Activated CD4-positive, alpha-beta T cell treated with anti-CD3 and anti-CD28 coated beads, Interleukin-2, amount 10 ng/mL, durations not matched to agents 7 days and 5 days (primary cell): ENCODE results near the gene ZSWIM6. TPM values are rescaled to one million over a fixed set of nuclear protein-coding genes. Genes with fewer than 3 reads are reported as not detected.

Source experiments
- CTCF ChIA-PET: fragments of 350-600 bp; sonication (Branson Sonifier 250); formaldehyde crosslinking; loops from one replicate; lab custom pipeline; 2021; ENCODE audit warnings: antibody characterized with exemption; lab: Charles Lee
- POLR2A ChIA-PET: fragments of 350-600 bp; sonication (Branson Sonifier 250); formaldehyde crosslinking; loops from one replicate; lab custom pipeline; 2021; ENCODE audit warnings: antibody characterized with exemption; lab: Charles Lee
- DNase-seq: peaks from one replicate; pipeline ENCODE4 v3.0.0-alpha.2; 2020
- H3K27ac Mint-ChIP-seq: one replicate; pipeline ENCODE4 v1.8.0; 2021; ENCODE audit warnings: mild to moderate bottlenecking, moderate library complexity, mixed read lengths
- H3K27me3 Mint-ChIP-seq: one replicate; pipeline ENCODE4 v1.8.0; 2021; ENCODE audit warnings: mixed read lengths
- H3K36me3 Mint-ChIP-seq: one replicate; pipeline ENCODE4 v1.8.0; 2021; ENCODE audit warnings: low read depth, mixed read lengths
- H3K4me1 Mint-ChIP-seq: one replicate; pipeline ENCODE4 v1.8.0; 2021; ENCODE audit warnings: mixed read lengths
- H3K4me3 Mint-ChIP-seq: one replicate; pipeline ENCODE4 v1.8.0; 2021; ENCODE audit warnings: mild to moderate bottlenecking, moderate library complexity, mixed read lengths
- H3K9me3 Mint-ChIP-seq: one replicate; pipeline ENCODE4 v1.8.0; 2021; ENCODE audit warnings: mixed read lengths
- total RNA-seq, 2 experiments: library from RNA; stranded (reverse); gene quantifications; one replicate each; pipeline ENCODE4 v1.2.3, GENCODE V29; 2021

Gene ZSWIM6
- total RNA-seq, 2 experiments from 2014 or later = 3.8 to 4.3 TPM

- Mint-ChIP-seq H3K27ac (no peak overlapping the region), H3K9me3 (no peaks in the 10 kb centered on the region), H3K27me3 (no peaks in the 10 kb centered on the region), H3K4me1 (no peaks in the 10 kb centered on the region), H3K36me3 (no peaks in the 10 kb centered on the region), H3K4me3 (no peak overlapping the region)
- no peak for DNase-seq
- ChIA-PET POLR2A (no interaction called here), CTCF (no interaction called here)
Measured at GRCh38 chr5:61460471-61460870, 128.4 kb downstream of the ZSWIM6 start.

- POLR2A ChIA-PET = no interaction called here
- CTCF ChIA-PET = no interaction called here
- H3K36me3 Mint-ChIP-seq = no peaks in the 10 kb centered on the region
- H3K4me3 Mint-ChIP-seq = no peak overlapping the region
- no peaks in the 10 kb centered on the region for H3K27me3 Mint-ChIP-seq
- no peaks in the 10 kb centered on the region for H3K4me1 Mint-ChIP-seq
- DNase-seq = no peak
- H3K9me3 Mint-ChIP-seq = no peaks in the 10 kb centered on the region
- no peak overlapping the region for H3K27ac Mint-ChIP-seq
Measured at GRCh38 chr5:61461417-61461816, 129.4 kb downstream of the ZSWIM6 start.

- ChIA-PET POLR2A (no interaction called here), CTCF (no interaction called here)
Measured at GRCh38 chr5:61461926-61462325, 129.9 kb downstream of the ZSWIM6 start.

GRCh38 chr5:61463596-61463995, 131.5 kb downstream of the ZSWIM6 start:
- H3K4me3 Mint-ChIP-seq = no peak overlapping the region
- CTCF ChIA-PET = interaction anchor here (0.6 kb wide), 1 partner anchor 825 kb away, joined by 3 read pairs; no protein-coding TSS in a partner anchor

More at GRCh38 chr5:61461926-61462325, 129.9 kb downstream of the ZSWIM6 start:
- no peaks in the 10 kb centered on the region for H3K36me3 Mint-ChIP-seq
- H3K4me1 Mint-ChIP-seq = no peaks in the 10 kb centered on the region
- no peak overlapping the region for H3K4me3 Mint-ChIP-seq
- no peak overlapping the region for H3K27ac Mint-ChIP-seq
- no peaks in the 10 kb centered on the region for H3K27me3 Mint-ChIP-seq
- DNase-seq = no peak
- H3K9me3 Mint-ChIP-seq = no peaks in the 10 kb centered on the region

GRCh38 chr5:61464512-61464911, 132.5 kb downstream of the ZSWIM6 start:
- Mint-ChIP-seq H3K36me3 (no peaks in the 10 kb centered on the region), H3K27ac (no peak overlapping the region), H3K9me3 (no peaks in the 10 kb centered on the region), H3K4me3 (no peak overlapping the region), H3K27me3 (no peaks in the 10 kb centered on the region), H3K4me1 (no peaks in the 10 kb centered on the region)
- DNase-seq = no peak
- POLR2A ChIA-PET = no interaction called here
- CTCF ChIA-PET = no interaction called here

More at GRCh38 chr5:61463596-61463995, 131.5 kb downstream of the ZSWIM6 start:
- POLR2A ChIA-PET = no interaction called here
- no peaks in the 10 kb centered on the region for H3K36me3 Mint-ChIP-seq
- no peaks in the 10 kb centered on the region for H3K27me3 Mint-ChIP-seq
- DNase-seq = no peak
- H3K4me1 Mint-ChIP-seq = no peaks in the 10 kb centered on the region
- H3K27ac Mint-ChIP-seq = no peak overlapping the region
- no peaks in the 10 kb centered on the region for H3K9me3 Mint-ChIP-seq

GRCh38 chr5:61465066-61465465, 133.0 kb downstream of the ZSWIM6 start:
- CTCF ChIA-PET = no interaction called here
- no peak for DNase-seq
- H3K27me3 Mint-ChIP-seq = no peaks in the 10 kb centered on the region
- no peak overlapping the region for H3K27ac Mint-ChIP-seq
- H3K36me3 Mint-ChIP-seq = no peaks in the 10 kb centered on the region
- POLR2A ChIA-PET = no interaction called here
- H3K4me3 Mint-ChIP-seq = no peak overlapping the region
- no peaks in the 10 kb centered on the region for H3K4me1 Mint-ChIP-seq
- H3K9me3 Mint-ChIP-seq = no peaks in the 10 kb centered on the region

- no peak overlapping the region for H3K4me3 Mint-ChIP-seq
- POLR2A ChIA-PET = no interaction called here
- no peaks in the 10 kb centered on the region for H3K27me3 Mint-ChIP-seq
- no peaks in the 10 kb centered on the region for H3K4me1 Mint-ChIP-seq
- CTCF ChIA-PET = no interaction called here
- no peak overlapping the region for H3K27ac Mint-ChIP-seq
- no peaks in the 10 kb centered on the region for H3K36me3 Mint-ChIP-seq
- DNase-seq = no peak
- H3K9me3 Mint-ChIP-seq = no peaks in the 10 kb centered on the region
Measured at GRCh38 chr5:61465496-61465895, 133.4 kb downstream of the ZSWIM6 start.

GRCh38 chr5:61466017-61466416, 134.0 kb downstream of the ZSWIM6 start:
- POLR2A ChIA-PET = no interaction called here
- no peaks in the 10 kb centered on the region for H3K4me1 Mint-ChIP-seq
- CTCF ChIA-PET = no interaction called here

GRCh38 chr5:61467766-61468482, 135.9 kb downstream of the ZSWIM6 start:
- no peaks in the 10 kb centered on the region for H3K27me3 Mint-ChIP-seq
- ChIA-PET CTCF (interaction anchor here (0.6 to 1.3 kb wide), 2 partner anchors 10 to 1971 kb away, joined by 4 read pairs; no protein-coding TSS in a partner anchor), POLR2A (no interaction called here)
- H3K4me1 Mint-ChIP-seq = peaks cover 8% of the 10 kb centered on the region
- no peaks in the 10 kb centered on the region for H3K36me3 Mint-ChIP-seq
- no peak overlapping the region for H3K4me3 Mint-ChIP-seq
- H3K9me3 Mint-ChIP-seq = no peaks in the 10 kb centered on the region
- DNase-seq = no peak
- no peak overlapping the region for H3K27ac Mint-ChIP-seq

More at GRCh38 chr5:61466017-61466416, 134.0 kb downstream of the ZSWIM6 start:
- no peak overlapping the region for H3K4me3 Mint-ChIP-seq
- no peak for DNase-seq
- H3K27me3 Mint-ChIP-seq = no peaks in the 10 kb centered on the region
- no peaks in the 10 kb centered on the region for H3K9me3 Mint-ChIP-seq
- H3K36me3 Mint-ChIP-seq = no peaks in the 10 kb centered on the region
- H3K27ac Mint-ChIP-seq = no peak overlapping the region

GRCh38 chr5:61468483-61468865, 136.4 kb downstream of the ZSWIM6 start:
- H3K27ac Mint-ChIP-seq = no peak overlapping the region
- H3K4me1 Mint-ChIP-seq = peaks cover 8% of the 10 kb centered on the region
- DNase-seq = no peak
- no peak overlapping the region for H3K4me3 Mint-ChIP-seq
- no peaks in the 10 kb centered on the region for H3K27me3 Mint-ChIP-seq
- POLR2A ChIA-PET = no interaction called here
- no peaks in the 10 kb centered on the region for H3K9me3 Mint-ChIP-seq
- CTCF ChIA-PET = interaction anchor here (0.6 to 1.3 kb wide), 2 partner anchors 9 to 1971 kb away, joined by 4 read pairs; no protein-coding TSS in a partner anchor
- H3K36me3 Mint-ChIP-seq = no peaks in the 10 kb centered on the region

GRCh38 chr5:61471352-61471751, 139.3 kb downstream of the ZSWIM6 start:
- Mint-ChIP-seq H3K27me3 (no peaks in the 10 kb centered on the region), H3K36me3 (no peaks in the 10 kb centered on the region), H3K4me1 (peaks cover 11% of the 10 kb centered on the region), H3K9me3 (no peaks in the 10 kb centered on the region), H3K27ac (no peak overlapping the region), H3K4me3 (no peak overlapping the region)
- ChIA-PET POLR2A (no interaction called here), CTCF (interaction anchor here (0.6 kb wide), 1 partner anchor 1941 kb away, joined by 3 read pairs; no protein-coding TSS in a partner anchor)
- no peak for DNase-seq

- H3K27me3 Mint-ChIP-seq = no peaks in the 10 kb centered on the region
- ChIA-PET POLR2A (no interaction called here), CTCF (no interaction called here)
- H3K36me3 Mint-ChIP-seq = no peaks in the 10 kb centered on the region
- DNase-seq = no peak
- no peak overlapping the region for H3K4me3 Mint-ChIP-seq
- H3K4me1 Mint-ChIP-seq = peaks cover 11% of the 10 kb centered on the region
- no peak overlapping the region for H3K27ac Mint-ChIP-seq
- H3K9me3 Mint-ChIP-seq = no peaks in the 10 kb centered on the region
Measured at GRCh38 chr5:61472172-61472958, 140.3 kb downstream of the ZSWIM6 start.

- Mint-ChIP-seq H3K27me3 (no peaks in the 10 kb centered on the region), H3K9me3 (no peaks in the 10 kb centered on the region), H3K4me3 (no peak overlapping the region), H3K36me3 (peaks cover 1% of the 10 kb centered on the region), H3K4me1 (peaks cover 11% of the 10 kb centered on the region), H3K27ac (no peak overlapping the region)
- no peak for DNase-seq
- ChIA-PET CTCF (no interaction called here), POLR2A (no interaction called here)
Measured at GRCh38 chr5:61474746-61475145, 142.7 kb downstream of the ZSWIM6 start.
